Measurements from ENCODE around the gene MAST4.

MAST4 gene

GRCh38 chr5:66864240-66864884 is 268.2 kb downstream of the MAST4 start:
- Histone ChIP-seq H3K9me3 (replicated peaks; ENCODE audit: insufficient read depth, low read length) (no peaks in the 10 kb centered on the region), H3K4me3 (ENCODE audit: low read length) (no peak overlapping the region), H3K27ac (ENCODE audit: low read length) (no peak overlapping the region), H3K27me3 (replicated peaks; ENCODE audit: insufficient read depth, low read length) (no peaks in the 10 kb centered on the region), H3K9me2 (replicated peaks; ENCODE audit: insufficient read depth, low read length) (no peaks in the 10 kb centered on the region), H3K4me2 (ENCODE audit: low read depth, low read length) (no peak overlapping the region), H3K36me3 (replicated peaks; ENCODE audit: insufficient read depth, low read length) (no peaks in the 10 kb centered on the region), H3K4me1 (ENCODE audit: low read length) (no peaks in the 10 kb centered on the region), H3K9ac (ENCODE audit: low read length) (no peak overlapping the region), H4K20me1 (ENCODE audit: insufficient read depth, low read length) (no peaks in the 10 kb centered on the region), H2AFZ (ENCODE audit: low read length) (no peak overlapping the region), H3K79me2 (ENCODE audit: low read length) (no peaks in the 10 kb centered on the region), H3F3A (ENCODE audit: insufficient read depth, low read length) (no peaks in the 10 kb centered on the region)
- TF ChIP-seq EZH2phosphoT487 (IDR thresholded peaks at IDR 0.05; ENCODE audit: low read length) (no peak), CTCF (IDR thresholded peaks at IDR 0.05; ENCODE audit: low read length) (peak; percentile 63)
- peak; percentile 33 for DNase-seq

DNA sequence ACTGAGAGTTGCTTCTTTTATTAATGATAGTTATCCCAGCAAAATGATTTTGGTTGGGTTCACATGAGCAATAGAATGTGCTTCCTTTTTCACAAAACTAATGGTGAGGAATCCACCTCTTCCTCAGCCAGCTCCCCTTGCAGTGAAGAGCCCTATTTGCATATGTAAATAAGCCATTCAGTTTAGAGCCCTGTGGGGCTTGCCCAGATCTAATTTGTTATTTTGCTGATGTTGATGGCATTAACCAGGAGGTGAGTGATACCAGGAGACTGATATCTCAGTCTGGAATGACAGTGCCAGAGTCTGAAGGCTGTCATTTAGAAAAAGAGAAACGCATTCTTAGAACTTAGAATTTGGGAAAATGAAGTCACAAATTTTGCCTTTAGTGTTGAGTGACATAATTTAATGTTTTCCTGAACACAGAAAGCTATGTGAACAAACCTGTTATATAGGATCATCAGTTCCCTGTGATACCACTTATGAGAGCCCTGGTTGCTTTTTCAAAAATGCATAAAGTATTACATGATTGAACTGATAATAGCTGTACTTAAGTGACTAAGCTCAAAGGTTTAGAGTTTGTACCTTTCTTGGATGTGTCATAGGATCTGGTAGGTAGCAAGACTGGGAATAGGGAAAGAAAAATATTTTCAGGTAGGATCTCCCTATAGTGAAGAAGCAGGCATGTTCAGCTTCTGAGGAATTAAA is 271.6 kb downstream of the MAST4 start:
- Histone ChIP-seq H2AFZ (ENCODE audit: low read length) (no peak overlapping the region), H3K4me2 (ENCODE audit: low read depth, low read length) (no peak overlapping the region), H3K4me3 (ENCODE audit: low read length) (no peak overlapping the region), H3K79me2 (ENCODE audit: low read length) (no peaks in the 10 kb centered on the region), H3K4me1 (ENCODE audit: low read length) (no peaks in the 10 kb centered on the region), H3K27ac (ENCODE audit: low read length) (no peak overlapping the region), H4K20me1 (ENCODE audit: insufficient read depth, low read length) (no peaks in the 10 kb centered on the region), H3K9me3 (replicated peaks; ENCODE audit: insufficient read depth, low read length) (no peaks in the 10 kb centered on the region), H3K9me2 (replicated peaks; ENCODE audit: insufficient read depth, low read length) (no peaks in the 10 kb centered on the region), H3K27me3 (replicated peaks; ENCODE audit: insufficient read depth, low read length) (no peaks in the 10 kb centered on the region), H3K9ac (ENCODE audit: low read length) (no peak overlapping the region), H3K36me3 (replicated peaks; ENCODE audit: insufficient read depth, low read length) (no peaks in the 10 kb centered on the region), H3F3A (ENCODE audit: insufficient read depth, low read length) (no peaks in the 10 kb centered on the region)
- DNase-seq = no peak
- no peak for TF ChIP-seq CTCF (IDR thresholded peaks at IDR 0.05; ENCODE audit: low read length)
- no peak for TF ChIP-seq EZH2phosphoT487 (IDR thresholded peaks at IDR 0.05; ENCODE audit: low read length)

DNA sequence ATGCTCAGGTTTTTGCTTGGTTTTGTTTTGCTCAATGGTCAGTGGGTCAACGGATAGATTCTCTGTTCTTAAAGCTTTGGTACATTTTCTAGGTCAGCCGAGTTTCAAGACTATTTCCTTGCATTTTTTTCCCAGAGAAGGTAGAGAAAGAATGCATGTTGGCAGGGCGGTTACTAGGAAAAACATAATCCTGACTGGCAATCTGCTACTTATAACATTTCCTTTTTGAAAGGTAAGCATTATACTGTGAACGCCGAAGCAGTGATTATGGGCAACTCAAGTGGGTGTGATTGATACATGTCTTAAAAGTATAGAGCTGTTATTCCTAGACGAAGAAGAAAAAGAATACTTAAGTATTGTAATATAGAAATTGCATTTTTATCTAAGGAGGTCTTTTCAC is 273.2 kb downstream of the MAST4 start:
- Histone ChIP-seq H3K4me1 (ENCODE audit: low read length) (no peaks in the 10 kb centered on the region), H3F3A (ENCODE audit: insufficient read depth, low read length) (no peaks in the 10 kb centered on the region), H3K9me2 (replicated peaks; ENCODE audit: insufficient read depth, low read length) (no peaks in the 10 kb centered on the region), H4K20me1 (ENCODE audit: insufficient read depth, low read length) (no peaks in the 10 kb centered on the region), H2AFZ (ENCODE audit: low read length) (no peak overlapping the region), H3K4me3 (ENCODE audit: low read length) (no peak overlapping the region), H3K79me2 (ENCODE audit: low read length) (no peaks in the 10 kb centered on the region), H3K36me3 (replicated peaks; ENCODE audit: insufficient read depth, low read length) (no peaks in the 10 kb centered on the region), H3K27ac (ENCODE audit: low read length) (no peak overlapping the region), H3K4me2 (ENCODE audit: low read depth, low read length) (no peak overlapping the region), H3K27me3 (replicated peaks; ENCODE audit: insufficient read depth, low read length) (no peaks in the 10 kb centered on the region), H3K9me3 (replicated peaks; ENCODE audit: insufficient read depth, low read length) (no peaks in the 10 kb centered on the region), H3K9ac (ENCODE audit: low read length) (no peak overlapping the region)
- no peak for DNase-seq
- no peak for TF ChIP-seq EZH2phosphoT487 (IDR thresholded peaks at IDR 0.05; ENCODE audit: low read length)
- TF ChIP-seq EZH2 (optimal IDR thresholded peaks at IDR 0.05; ENCODE audit: low read depth, low read length) = no peak
- TF ChIP-seq CTCF (IDR thresholded peaks at IDR 0.05; ENCODE audit: low read length) = no peak

Measured in MM.1S (cell line).